HG02840 (cell line): Measurements from ENCODE around the gene PPIL4.
"Not testable (repeated sequence)": the region's sequence is repeated elsewhere in the genome, so short reads cannot be mapped to it uniquely, and the experiment has no call there.

Experiments
- ATAC-seq: cut with Tn5 transposase; IDR thresholded peaks from one replicate; pipeline ENCODE4 v1.9.1; 2021; ENCODE audit warnings: mild to moderate bottlenecking, moderate library complexity, moderate number of reproducible peaks; ENCODE audit not compliant: unreplicated experiment, low FRiP score

Gene PPIL4

DNA sequence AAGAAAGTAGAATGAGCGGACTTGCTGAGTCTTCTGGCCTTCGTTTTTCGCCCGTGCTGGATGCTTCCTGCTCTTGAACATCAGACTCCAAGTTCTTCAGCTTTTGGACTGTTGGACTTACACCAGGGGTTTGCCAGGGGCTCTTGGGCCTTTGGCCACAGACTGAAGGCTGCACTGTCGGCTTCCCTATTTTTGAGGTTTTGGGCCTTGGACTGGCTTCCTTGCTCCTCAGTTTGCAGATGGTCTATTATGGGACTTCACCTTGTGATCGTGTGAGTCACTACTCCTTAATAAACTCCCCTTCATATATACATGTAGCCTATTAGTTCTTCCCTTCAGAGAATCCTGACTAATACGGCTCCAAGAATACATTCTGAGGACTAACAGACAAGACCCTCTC lies 83.1 kb downstream of the PPIL4 start:
- not testable (repeated sequence) for ATAC-seq

DNA sequence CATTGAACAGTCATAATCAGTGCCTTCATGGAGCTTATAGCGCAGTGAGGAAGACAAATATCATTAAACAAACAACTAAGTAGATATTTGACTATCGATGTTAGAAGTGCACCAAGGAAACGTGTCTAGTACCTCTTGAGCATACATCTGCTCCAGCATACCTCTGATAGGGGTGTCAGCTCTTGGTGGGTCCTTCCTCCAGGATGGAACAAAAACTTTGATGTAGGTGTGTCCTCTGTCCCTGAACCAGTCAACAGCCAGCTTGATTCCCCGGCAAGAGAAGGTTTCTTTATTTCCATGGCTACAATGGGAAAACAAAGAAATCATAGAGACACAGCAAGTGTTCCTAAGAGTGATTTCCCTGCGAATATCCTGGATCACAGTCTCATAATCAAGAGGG lies 84.2 kb downstream of the PPIL4 start:
- ATAC-seq, result no peak

DNA sequence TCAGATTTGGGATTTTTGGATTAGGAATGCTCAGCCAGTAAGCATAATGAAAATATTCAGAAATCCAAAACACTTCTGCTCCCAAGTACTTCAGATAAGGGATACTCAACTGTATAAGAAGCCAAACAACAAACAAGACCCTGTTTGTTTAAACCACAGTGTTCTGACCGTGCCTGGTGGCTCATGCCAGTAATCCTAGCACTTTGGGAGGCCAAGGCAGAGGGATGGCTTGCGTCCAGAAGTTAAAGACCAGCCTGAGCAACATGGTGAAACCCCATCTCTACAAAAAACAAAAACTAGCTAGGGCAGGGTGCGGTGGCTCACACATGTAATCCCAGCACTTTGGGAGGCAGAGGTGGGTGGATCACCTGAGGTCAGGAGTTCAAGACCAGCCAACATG lies 85.6 kb downstream of the PPIL4 start:
- ATAC-seq, result not testable (repeated sequence)

DNA sequence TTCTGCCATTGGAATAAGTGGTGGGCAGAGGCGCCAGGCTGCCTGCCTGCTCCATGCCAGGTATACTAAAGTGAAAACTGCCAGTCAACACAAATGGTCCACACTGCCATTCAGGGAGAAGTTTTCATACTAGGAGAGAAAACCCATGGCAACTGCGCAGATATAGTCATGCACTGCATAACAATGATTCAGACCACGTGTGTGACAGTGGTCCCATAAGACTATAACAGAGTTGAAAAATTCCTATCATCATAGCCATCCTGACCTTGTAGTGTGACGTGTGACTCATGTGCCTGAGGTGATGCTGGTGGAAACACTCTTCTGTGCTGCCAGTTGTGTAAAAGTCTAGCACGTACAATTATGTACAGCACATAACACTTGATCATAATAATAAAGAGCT lies 86.1 kb downstream of the PPIL4 start:
- ATAC-seq, result no peak

DNA sequence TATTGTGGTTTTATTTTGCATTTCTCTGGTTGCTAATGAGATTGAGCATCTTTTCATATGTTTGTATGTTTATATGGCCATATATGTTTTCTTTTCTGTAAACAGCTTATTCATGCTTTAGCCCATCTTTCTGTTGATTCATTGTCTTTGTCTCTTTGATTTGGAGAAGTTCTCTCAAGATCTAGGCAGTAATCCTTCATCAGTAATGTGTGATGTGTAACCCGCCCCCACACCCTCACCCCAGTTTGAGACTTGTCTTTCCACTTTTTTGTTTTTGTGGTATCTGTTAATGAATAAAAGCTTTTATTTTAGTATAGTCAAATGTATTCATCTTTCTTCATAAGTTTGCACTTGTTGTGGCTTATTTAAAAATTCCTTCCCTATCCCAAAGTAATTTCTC lies 87.0 kb downstream of the PPIL4 start:
- no peak for ATAC-seq

DNA sequence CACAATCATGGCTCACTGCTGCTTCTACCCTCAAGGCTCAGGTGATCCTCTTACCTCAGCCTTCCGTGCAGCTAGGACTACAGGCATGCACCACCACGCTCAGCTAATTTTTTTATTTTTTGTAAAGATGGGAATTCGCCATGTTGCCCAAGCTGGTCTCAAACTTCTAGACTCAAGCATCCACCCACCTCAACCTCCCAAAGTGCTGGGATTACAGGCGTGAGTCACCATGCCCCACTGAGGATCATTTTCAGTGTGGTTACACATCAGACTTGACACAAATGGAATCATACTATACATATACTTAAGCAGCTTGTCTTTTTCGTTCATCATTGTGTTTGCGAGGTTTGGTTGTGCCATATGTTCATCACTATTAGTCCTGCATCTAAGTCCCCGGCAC lies 87.6 kb downstream of the PPIL4 start:
- no peak for ATAC-seq

DNA sequence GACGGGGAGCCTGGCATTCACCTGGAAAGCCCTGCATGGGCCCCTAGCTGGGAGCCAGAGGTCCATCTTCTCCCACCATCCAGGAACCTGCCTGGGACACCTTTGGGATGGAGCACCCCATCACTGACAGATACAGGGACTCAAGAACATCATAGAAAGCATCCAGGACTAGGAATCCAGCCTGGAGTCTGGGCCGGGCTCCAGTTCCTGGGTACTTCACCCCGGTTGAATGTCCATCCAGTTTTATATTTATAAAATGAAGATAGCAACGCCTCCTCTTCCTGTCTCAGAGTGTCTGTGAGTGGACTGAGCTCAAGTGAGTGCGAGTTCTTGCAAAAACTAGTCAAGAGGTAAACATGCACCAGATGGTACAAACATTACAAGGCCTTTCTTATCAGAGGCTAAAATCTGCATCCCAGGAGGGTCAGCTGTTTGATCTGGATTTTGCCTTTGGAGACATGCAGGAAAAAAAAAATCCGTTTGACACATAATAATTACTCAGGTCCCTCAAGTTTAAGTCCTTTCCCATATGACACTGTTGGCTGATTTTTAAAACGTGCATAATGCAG lies 88.4 kb downstream of the PPIL4 start:
- no peak for ATAC-seq

DNA sequence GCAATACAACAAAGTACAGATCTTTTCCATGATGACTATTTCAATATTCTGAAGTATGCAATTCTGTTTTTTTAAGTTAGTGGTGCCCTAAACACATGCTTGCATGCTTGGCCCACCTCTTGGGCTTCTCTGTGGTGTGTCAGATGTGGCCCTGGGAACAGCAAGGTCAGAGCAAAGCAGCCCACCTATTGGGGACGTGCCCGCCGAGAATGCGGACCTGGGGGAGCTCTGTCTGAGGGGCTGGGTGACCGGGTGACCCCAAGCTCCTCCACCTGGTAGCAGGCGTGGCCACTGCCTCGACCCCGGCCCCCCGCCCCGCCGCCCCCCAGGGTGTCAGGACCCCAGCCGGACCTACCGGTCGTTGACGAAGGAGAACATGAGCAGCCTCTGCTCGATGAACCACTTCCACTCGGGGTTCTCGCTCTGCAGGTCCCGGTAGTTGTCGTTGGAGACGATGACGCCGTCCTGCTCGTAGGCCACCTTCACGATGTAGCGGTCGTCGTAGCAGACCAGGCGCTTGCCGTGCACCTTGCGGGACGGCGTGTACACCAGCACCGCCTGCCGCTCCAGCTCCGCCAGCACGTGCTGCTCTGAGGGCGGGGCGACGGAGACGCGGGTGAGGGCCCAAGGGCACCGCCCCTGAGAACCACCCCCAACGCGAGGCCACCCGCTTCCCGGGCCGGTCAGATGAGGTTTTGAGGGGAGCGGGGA lies 89.4 kb downstream of the PPIL4 start:
- no peak for ATAC-seq

DNA sequence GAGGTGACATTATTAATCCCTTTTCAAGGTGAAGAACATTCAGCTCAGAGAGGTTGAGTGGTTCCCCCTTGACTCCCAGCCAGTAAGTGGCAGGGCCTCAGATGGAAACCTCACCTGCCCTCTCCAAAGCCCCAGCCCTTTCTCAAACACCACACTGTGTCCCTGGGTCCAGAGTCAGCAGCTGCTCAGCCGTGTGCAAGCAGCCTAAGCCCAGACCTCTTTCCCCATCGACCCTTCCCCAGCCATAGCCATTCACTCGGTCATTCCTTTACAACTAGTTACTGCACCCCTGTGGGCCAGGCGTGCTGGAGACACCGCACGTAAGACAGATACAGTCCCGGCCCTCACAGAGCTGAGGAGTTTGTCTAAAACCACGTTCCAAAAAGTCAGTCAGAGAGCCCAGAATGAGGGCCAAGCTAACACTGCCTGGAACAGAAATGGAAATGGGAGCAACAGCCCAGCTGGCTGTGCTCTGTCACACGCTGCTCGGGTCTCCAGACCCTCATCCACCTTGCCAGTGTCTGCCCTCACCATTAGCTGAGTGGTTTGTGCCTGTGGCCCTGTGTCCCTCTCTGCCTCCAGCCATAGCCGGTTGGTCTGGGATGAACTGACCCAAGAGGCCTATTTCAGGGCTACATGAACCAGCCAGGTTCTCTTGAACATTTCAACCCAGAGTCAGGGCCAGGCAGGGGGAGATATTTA lies 90.7 kb downstream of the PPIL4 start:
- ATAC-seq, result no peak
